ENCODE data around the gene PLN.
A peak's percentile ranks its signal among the peaks of the same experiment; 100 is the strongest.

The PLN gene

DNA sequence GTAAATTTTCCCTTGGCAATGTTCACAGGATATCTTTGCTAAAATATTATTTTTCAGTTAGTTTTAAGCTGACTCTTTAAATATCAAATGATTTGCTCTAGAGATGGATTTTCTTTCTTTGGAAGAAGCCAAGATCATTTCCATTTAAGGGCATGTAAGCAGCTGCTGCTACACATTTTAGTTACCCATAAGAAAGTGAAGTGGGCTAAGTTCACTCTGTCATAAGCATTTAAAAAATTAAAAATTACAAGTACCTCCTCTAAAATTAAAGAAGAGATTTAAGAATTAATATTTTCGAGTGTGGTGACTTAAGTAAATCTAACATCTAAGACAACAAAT, 1.2 kb upstream of the PLN start:
- DNase-seq = no peak

DNA sequence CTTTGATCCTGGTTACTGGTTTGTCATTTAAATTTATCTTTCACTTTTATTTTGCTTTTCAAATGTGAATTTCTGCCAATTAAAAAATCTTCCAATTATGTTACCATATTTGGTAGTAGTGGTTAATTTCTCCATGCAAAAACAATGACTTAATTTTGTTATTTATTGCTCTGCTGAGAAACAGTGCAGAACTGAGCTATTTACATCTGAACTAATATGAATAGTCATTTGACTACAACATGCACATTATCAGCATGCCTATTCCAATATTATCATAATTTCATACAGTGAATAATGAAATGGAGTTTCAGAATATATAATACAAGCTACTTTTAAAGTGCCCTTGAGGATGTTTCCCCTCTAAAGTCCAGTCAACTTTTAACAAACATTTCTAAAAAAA, 517 bp downstream of the PLN start:
- H3K27me3 ChIP-seq (replicated peaks) = no peaks in the 10 kb centered on the region
- DNase-seq = no peak
- no peaks in the 10 kb centered on the region for H3K36me3 ChIP-seq (replicated peaks)
- no peak overlapping the region for H3K4me3 ChIP-seq (ENCODE audit: low read depth, low read length)
- no peak overlapping the region for H3K27ac ChIP-seq
- in situ Hi-C loops (cut with HindIII; ENCODE audit: low pct_ligation_motif_present, low sequenced_read_pairs) = no loop called here
- TF ChIP-seq, protein P1, sequence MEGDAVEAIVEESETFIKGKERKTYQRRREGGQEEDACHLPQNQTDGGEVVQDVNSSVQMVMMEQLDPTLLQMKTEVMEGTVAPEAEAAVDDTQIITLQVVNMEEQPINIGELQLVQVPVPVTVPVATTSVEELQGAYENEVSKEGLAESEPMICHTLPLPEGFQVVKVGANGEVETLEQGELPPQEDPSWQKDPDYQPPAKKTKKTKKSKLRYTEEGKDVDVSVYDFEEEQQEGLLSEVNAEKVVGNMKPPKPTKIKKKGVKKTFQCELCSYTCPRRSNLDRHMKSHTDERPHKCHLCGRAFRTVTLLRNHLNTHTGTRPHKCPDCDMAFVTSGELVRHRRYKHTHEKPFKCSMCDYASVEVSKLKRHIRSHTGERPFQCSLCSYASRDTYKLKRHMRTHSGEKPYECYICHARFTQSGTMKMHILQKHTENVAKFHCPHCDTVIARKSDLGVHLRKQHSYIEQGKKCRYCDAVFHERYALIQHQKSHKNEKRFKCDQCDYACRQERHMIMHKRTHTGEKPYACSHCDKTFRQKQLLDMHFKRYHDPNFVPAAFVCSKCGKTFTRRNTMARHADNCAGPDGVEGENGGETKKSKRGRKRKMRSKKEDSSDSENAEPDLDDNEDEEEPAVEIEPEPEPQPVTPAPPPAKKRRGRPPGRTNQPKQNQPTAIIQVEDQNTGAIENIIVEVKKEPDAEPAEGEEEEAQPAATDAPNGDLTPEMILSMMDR (IDR thresholded peaks at IDR 0.05; ENCODE audit: low read depth, low read length, missing control alignments) = no peak

More for the DNA sequence above, 1.2 kb upstream of the PLN start:
- Histone ChIP-seq H3K27me3 (replicated peaks) (no peaks in the 10 kb centered on the region), H3K27ac (no peak overlapping the region), H3K4me3 (ENCODE audit: low read depth, low read length) (no peak overlapping the region), H3K36me3 (replicated peaks) (no peaks in the 10 kb centered on the region)
- TF ChIP-seq, protein P1 (IDR thresholded peaks at IDR 0.05; ENCODE audit: low read depth, low read length, missing control alignments) = no peak
- in situ Hi-C loops (cut with HindIII; ENCODE audit: low pct_ligation_motif_present, low sequenced_read_pairs) = no loop called here

DNA sequence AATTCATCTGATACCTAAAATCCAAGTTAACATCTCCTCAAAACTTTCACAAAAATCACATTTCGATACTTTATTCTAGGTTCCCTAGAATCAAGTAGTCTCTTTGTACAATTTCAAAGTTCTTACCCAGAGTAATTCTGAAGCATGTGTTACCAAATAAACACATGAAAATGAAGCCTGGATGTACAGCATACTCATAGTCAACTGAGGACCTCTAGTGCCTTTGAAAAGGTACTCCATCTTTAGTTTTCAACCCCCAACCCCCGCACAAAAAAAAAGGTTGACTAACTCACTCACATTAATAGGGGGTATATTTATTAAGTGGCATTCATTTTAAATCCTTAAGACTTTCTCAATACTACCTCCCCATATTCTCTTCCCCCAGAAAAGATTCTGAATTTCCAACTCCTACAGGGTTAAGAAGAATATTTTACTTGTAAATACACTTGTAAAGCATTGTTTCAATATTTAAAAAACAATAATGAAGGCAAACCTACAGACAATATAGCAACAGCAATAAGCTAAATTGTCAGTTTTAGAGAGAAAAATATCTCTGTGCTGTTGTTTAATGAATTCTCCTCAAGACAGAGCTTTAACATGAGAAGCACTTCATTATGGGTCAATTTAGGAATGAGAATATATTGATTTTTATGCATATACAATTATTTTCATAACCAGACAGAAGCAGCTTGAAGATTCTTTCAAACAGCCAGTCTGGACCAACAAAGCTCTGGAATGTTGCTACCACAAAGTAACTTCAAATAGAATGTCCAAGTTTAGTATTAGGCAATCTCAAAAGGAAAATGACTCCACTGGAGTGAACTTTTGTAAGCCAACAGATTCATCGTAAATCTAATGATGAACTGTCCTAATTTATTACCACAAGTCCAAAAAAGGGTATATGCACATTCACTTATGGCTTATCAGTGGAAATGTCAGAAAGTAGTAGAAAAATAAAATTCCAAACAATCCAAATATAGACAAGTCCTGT, 3.3 kb downstream of the PLN start:
- Histone ChIP-seq H3K4me3 (ENCODE audit: low read depth, low read length) (no peak overlapping the region), H3K27me3 (replicated peaks) (no peaks in the 10 kb centered on the region), H3K36me3 (replicated peaks) (no peaks in the 10 kb centered on the region), H3K27ac (peak overlapping the region; percentile 72)
- peak; percentile 53 for DNase-seq
- in situ Hi-C loops (cut with HindIII; ENCODE audit: low pct_ligation_motif_present, low sequenced_read_pairs) = no loop called here
- TF ChIP-seq, protein P1 (IDR thresholded peaks at IDR 0.05; ENCODE audit: low read depth, low read length, missing control alignments) = peak; percentile 60

- DNase-seq = no peak
- TF ChIP-seq, protein P1 (IDR thresholded peaks at IDR 0.05; ENCODE audit: low read depth, low read length, missing control alignments) = no peak
- Histone ChIP-seq H3K36me3 (replicated peaks) (no peaks in the 10 kb centered on the region), H3K4me3 (ENCODE audit: low read depth, low read length) (no peak overlapping the region), H3K27me3 (replicated peaks) (no peaks in the 10 kb centered on the region), H3K27ac (no peak overlapping the region)
- in situ Hi-C loops (cut with HindIII; ENCODE audit: low pct_ligation_motif_present, low sequenced_read_pairs) = no loop called here
Measured at GRCh38 chr6:118553132-118553531, 5.0 kb downstream of the PLN start.

- in situ Hi-C loops (cut with HindIII; ENCODE audit: low pct_ligation_motif_present, low sequenced_read_pairs) = no loop called here
- no peak for DNase-seq
- no peaks in the 10 kb centered on the region for H3K27me3 ChIP-seq (replicated peaks)
- H3K36me3 ChIP-seq (replicated peaks) = no peaks in the 10 kb centered on the region
- no peak overlapping the region for H3K4me3 ChIP-seq (ENCODE audit: low read depth, low read length)
- H3K27ac ChIP-seq = no peak overlapping the region
- TF ChIP-seq, protein P1 (IDR thresholded peaks at IDR 0.05; ENCODE audit: low read depth, low read length, missing control alignments) = no peak
Measured at GRCh38 chr6:118554698-118555097, 6.6 kb downstream of the PLN start.

All from brain microvascular endothelial cell (primary cell).